HG03108 (cell line): Measurements from ENCODE around the gene ZNF20.
"Not testable (repeated sequence)": the region's sequence is repeated elsewhere in the genome, so short reads cannot be mapped to it uniquely, and the experiment has no call there.

ENCODE experiments used
- ATAC-seq: cut with Tn5 transposase; IDR thresholded peaks from one replicate; pipeline ENCODE4 v1.9.1; 2021; ENCODE audit warnings: moderate library complexity; ENCODE audit not compliant: unreplicated experiment

Gene ZNF20

GRCh38 chr19:12113121-12113520, 27.0 kb downstream of the ZNF20 start:
- ATAC-seq, result no peak

- ATAC-seq, result no peak
Measured at GRCh38 chr19:12112701-12113100, 27.4 kb downstream of the ZNF20 start.

GRCh38 chr19:12111943-12112637, 28.1 kb downstream of the ZNF20 start:
- ATAC-seq, result no peak

GRCh38 chr19:12111176-12111575, 29.0 kb downstream of the ZNF20 start:
- ATAC-seq, result no peak

- ATAC-seq, result not testable (repeated sequence)
Measured at GRCh38 chr19:12103909-12104308, 36.2 kb downstream of the ZNF20 start.

GRCh38 chr19:12098040-12098439, 42.1 kb downstream of the ZNF20 start:
- no peak for ATAC-seq

- ATAC-seq, result no peak
Measured at GRCh38 chr19:12095111-12095790, 44.9 kb downstream of the ZNF20 start.

- no peak for ATAC-seq
Measured at GRCh38 chr19:12093777-12094176, 46.4 kb downstream of the ZNF20 start.

- no peak for ATAC-seq
Measured at GRCh38 chr19:12092956-12093355, 47.2 kb downstream of the ZNF20 start.

GRCh38 chr19:12092065-12092867, 47.9 kb downstream of the ZNF20 start:
- no peak for ATAC-seq

GRCh38 chr19:12090807-12091206, 49.3 kb downstream of the ZNF20 start:
- ATAC-seq, result no peak

GRCh38 chr19:12085074-12085818, 54.9 kb downstream of the ZNF20 start:
- ATAC-seq, result no peak

GRCh38 chr19:12083336-12083735, 56.8 kb downstream of the ZNF20 start:
- not testable (repeated sequence) for ATAC-seq
